Measurements from ENCODE around the gene ELOB.

- TF ChIP-seq TAF1 (IDR thresholded peaks at IDR 0.05; ENCODE audit: low read depth, low read length) (no peak), POLR2A (IDR thresholded peaks at IDR 0.05; ENCODE audit: low read depth, low read length) (no peak)
Observed at GRCh38 chr16:2798723-2799204, 21.7 kb upstream of the ELOB start.

Measured in GM12891 (cell line).